NCI-H526 (cell line): ENCODE results near the gene WDR18.
A peak's percentile ranks its signal among the peaks of the same experiment; 100 is the strongest.

ENCODE experiments used
- DNase-seq, 2 experiments: peaks; one replicate each; lab custom pipeline; 2025; lab: John Stamatoyannopoulos, UW

The WDR18 gene

DNA sequence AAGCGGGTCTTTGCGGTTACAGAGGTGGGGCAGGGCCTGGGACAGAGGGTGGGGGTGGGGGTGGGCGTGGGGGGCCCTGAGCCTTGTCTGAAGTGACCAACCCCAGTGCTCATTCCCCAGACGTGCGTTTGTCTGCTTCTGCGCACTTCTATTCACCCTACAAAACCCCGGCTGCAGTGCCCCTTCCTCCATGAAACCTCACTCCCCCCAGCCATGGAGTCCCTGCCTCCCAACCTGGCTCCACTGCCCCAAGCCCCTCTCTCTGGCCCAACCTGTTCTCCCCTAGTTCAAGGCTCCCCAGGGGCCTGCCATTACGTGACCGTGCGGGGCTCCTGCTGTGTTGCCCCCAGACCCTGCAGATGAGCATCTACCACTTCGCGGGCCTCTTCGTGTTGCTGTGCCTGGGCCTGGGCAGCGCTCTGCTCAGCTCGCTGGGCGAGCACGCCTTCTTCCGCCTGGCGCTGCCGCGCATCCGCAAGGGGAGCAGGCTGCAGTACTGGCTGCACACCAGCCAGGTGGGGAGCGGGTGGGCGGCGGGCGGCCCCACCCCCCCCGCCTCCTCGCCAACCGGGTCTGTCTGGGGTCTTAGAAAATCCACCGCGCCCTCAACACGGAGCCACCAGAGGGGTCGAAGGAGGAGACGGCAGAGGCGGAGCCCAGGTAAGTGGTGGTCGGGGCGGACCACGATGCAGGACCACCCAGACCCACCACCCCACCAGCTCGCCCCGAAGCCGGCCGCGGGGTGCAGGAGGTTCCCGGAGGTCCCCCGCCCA is 24.3 kb downstream of the WDR18 start:
- DNase-seq, result no peak

GRCh38 chr19:1009041-1009980 is 25.2 kb downstream of the WDR18 start:
- DNase-seq, result no peak

- DNase-seq, result no peak
These were observed 25.9 kb downstream of the WDR18 start for GRCh38 chr19:1009981-1010538.

DNA sequence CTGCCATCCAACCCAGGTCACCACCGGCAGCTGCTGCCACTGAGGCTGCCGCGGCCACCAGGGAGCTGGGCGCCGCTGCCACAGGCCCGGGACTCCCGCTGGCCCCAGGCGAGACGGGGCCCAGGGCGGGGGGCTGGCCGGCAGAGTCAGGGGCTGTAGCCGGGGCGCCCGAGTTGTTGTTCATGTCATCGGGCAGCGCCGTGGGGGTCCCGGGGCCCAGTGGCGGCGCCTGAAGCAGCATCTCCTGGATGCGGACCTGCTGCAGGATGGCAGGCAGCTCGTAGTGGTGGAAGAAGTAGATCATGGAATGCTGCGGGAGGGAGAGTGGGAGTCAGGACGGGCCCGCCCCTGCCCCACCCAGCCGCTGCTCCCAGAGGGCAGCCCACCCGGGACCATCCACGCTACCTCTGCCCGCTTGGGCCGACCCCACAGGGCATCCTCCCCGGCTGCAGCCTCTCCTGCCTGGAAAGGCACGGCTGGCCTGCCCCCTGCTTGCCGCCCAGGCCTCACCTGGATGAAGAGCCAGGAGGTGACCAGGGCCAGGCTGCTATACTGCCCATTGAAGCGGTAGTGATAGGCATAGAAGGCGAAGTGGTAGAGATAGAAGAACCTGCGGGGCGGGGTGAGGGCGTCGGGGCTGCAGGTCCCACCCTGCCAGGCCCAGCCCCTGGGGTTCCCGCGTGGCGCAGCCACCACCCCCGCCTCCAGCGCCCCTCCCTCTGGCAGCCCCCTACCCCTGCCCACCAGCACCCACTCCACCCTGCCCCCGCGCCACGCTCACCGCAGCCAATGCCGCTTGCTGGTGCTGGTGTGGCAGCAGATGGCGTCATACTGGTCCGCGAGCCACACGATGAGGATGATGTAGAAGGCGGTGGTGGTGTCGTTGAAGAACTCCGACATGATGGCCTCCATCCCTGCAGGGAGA is 26.7 kb downstream of the WDR18 start:
- no peak for DNase-seq

DNA sequence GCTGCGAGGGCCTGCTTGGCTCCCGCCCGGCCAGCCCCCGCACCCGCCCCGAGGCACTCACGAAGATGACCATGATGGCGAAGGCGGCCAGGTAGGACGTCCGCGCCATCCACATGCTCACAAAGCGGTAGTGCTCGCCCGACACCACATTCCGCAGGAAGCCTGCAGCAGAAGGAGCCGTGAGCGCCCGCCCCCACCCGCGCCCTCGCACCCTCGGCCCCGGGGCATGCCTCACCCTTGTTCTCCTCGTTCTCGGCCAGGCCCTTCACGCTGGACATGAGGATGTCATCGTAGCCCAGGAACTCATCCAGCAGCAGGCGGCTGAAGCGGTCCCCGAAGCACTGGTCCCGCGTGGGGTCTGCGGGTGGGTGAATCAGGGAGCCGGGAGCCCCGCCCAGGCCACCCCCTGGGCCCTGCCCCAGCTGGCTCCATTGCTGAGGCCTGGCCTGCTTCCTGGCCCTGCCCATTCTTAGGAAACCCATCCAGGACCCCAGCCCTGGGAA is 27.7 kb downstream of the WDR18 start:
- DNase-seq, result no peak

- DNase-seq, result no peak
These were observed 28.2 kb downstream of the WDR18 start for GRCh38 chr19:1012334-1012733.

- DNase-seq, result no peak
These were observed 29.1 kb downstream of the WDR18 start for GRCh38 chr19:1013218-1013617.

- no peak for DNase-seq
These were observed 30.3 kb downstream of the WDR18 start for GRCh38 chr19:1014161-1015060.

DNA sequence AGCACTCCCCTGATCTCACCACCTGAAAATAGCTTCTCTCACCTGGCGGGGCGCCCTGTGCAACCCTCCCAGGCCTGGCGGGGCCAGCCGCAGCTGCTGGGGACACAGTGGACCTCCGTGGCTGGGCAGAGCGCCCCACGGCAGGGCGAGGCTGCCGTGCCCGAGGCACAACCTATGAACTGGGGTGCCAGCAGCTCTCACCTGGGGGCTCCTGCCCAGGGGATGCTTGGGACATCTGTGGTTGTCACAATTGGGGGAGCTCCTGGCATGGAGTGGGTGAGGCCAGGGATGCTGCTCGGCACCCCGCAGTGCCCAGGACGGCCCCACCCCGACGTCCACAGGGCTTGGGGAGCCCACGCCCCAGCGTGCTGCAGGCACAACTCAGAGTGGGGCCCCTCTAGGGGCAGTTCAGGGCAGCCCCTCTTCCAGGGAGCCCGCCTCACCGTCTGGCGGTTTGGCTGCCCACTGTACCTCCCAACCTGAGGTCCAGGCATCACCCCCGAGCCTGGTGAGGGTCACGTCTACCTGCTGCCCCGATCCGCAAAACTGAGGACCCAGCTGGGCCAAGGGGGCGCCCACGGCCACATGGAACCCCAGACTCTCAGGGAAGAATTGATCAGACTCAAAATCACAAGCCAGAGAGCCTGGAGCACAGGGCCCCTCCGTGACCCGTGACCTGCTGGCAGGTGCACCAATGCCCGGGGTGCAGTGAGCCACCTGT is 31.1 kb downstream of the WDR18 start:
- DNase-seq, result no peak

- DNase-seq, result no peak
These were observed 31.9 kb downstream of the WDR18 start for GRCh38 chr19:1015782-1016646.

- DNase-seq, result no peak
These were observed 32.5 kb downstream of the WDR18 start for GRCh38 chr19:1016647-1017114.

DNA sequence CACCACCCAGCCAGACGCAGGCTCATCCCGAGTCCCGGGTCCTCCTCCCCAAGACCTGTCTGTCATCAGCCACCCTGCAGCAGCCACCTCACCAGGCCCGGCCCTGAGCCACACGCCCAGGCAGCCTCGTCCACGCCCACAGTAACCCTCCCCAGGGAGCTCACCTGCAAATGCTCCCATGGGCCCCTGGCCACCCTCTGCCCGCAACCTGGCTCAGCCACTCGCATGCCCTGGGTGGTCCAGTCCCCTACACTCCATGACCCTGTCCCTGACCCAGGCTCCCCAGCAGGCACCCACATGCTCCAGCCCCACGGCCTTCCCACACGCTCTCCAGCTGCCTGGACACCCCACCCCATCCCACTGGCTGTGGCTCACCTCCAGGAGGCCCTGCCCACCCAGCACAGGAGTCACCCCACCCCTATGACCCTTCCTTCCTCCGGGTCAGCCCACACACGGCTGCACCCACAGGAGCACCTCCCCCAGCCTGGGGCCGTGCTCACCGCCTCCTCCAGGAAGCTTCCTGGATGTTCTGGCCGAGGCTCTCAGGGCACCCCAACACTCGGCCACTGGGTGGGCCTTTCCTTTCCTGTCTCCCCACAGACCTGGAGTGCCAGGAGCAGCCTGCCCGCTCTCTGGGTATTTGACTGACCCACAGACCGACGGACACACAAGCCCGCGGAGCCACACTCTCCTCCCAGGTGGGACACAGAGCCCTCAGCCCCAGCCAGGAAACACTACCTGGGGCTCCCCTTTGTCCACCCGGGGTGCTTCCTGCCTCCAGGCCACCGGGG is 33.2 kb downstream of the WDR18 start:
- DNase-seq, result peak in 1 of 2 experiments; percentile 33

DNA sequence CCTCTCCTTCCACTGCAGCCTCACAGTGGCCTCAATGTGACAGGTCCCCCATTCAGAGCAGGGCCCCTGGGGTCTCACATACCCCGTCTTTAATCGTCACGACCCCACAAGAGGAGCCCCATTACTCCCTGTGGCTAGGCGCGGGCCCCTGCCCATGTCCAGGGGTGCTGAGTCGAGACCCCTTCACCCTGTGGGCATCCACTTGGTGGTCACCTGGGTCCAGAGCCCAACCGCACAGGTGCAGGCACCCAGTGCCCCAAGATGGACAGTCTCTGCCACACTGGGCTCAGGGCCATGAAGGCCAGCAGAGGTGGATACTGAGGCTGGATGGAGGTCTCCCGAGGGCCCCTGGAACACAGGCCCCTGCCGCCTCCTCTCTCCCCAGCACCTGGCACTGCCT is 33.8 kb downstream of the WDR18 start:
- DNase-seq, result no peak

GRCh38 chr19:1018393-1018792 is 34.2 kb downstream of the WDR18 start:
- no peak for DNase-seq

DNA sequence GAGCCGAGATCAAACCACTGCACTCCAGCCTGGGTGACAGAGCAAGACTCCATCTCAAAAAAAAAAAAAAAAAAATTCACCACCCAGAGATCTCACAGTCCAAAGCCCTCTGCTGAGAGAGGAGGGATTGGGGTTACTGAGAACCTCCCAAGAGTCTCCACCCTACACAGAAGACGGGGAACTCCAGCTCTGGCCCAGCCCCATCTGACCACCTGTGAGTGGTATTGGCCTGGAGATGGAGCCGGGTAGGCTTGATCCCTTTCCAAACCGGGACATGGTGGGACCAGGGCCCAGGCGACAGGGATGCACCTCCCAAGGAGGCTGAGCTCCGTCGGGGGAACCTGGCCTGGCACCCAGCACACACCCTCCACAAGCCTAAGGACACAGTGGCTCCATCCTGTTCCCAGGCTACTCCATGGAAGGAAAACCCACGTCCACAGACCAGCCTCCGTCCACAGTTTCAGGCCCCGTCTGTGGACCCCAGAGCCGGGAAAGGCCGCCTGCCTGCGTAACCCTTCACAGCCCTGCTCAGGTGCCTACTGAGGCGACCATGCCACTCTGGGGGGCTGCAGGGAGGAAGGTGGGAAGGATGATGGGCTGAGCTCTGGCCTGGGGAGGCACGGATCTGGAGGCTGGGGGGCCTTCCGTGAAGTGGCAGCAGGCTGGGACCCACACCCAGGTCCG is 34.9 kb downstream of the WDR18 start:
- no peak for DNase-seq

- no peak for DNase-seq
These were observed 35.4 kb downstream of the WDR18 start for GRCh38 chr19:1019616-1019961.
